Measurements from ENCODE around the gene RPS29.
A peak's percentile ranks its signal among the peaks of the same experiment; 100 is the strongest.

DNA sequence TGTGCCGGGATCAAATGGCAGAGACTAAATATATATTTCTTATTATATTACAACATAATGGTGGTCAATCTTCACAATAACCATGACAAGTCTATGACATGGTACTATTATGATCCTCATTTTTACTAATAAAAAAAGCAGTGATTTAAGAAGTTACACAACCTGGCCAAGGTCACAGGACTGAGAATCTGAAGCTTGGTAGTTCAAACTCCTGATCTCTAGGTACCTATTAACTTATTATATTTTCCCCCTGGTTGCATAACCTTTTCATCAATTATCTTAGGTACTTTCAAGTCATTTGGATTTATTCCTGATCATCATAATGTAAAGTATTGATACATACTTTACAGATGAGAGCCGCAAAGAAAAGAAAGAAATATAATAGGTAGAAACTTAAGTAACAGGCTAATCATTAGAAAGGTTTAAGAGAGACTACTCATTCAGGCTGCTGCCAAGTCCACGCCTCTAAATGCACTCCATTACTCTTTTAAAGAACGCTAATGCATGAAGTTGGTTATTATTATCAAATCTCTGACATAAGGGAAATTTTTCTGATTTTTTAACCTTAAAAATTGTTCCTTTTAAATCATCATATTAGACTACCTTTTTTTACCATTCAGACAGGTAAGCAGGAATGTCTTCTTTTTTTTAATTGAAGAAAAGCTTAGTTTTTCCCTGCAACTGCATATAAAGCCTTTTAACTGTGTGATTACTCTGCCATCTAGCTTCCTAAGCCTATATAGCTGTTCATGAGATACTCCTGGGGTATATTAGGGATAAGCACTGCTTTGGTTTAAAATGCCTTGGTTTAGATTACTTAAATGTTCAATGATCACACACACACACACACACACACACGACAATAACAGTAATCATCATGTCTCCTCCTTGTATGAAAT is 35.6 kb downstream of the RPS29 start:
- no peak for TF ChIP-seq POLR2A (IDR thresholded peaks at IDR 0.05)
- TF ChIP-seq, protein P1, sequence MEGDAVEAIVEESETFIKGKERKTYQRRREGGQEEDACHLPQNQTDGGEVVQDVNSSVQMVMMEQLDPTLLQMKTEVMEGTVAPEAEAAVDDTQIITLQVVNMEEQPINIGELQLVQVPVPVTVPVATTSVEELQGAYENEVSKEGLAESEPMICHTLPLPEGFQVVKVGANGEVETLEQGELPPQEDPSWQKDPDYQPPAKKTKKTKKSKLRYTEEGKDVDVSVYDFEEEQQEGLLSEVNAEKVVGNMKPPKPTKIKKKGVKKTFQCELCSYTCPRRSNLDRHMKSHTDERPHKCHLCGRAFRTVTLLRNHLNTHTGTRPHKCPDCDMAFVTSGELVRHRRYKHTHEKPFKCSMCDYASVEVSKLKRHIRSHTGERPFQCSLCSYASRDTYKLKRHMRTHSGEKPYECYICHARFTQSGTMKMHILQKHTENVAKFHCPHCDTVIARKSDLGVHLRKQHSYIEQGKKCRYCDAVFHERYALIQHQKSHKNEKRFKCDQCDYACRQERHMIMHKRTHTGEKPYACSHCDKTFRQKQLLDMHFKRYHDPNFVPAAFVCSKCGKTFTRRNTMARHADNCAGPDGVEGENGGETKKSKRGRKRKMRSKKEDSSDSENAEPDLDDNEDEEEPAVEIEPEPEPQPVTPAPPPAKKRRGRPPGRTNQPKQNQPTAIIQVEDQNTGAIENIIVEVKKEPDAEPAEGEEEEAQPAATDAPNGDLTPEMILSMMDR (IDR thresholded peaks at IDR 0.05) = peak in 1 of 6 experiments; percentile 22
